HFF-Myc (cell line): ENCODE data around the gene PPM1L.

Source experiments
- DNase-seq: peaks from one replicate; pipeline ENCODE4 v3.0.0-alpha.2; 2011; ENCODE audit warnings: low read depth; ENCODE audit errors: extremely low read depth
- H3K4me3 ChIP-seq: replicated peaks from 2 replicates; pipeline ENCODE4 v1.5.1; 2011; ENCODE audit warnings: low read depth, mild to moderate bottlenecking, control low read depth, low read length
- TF ChIP-seq, protein P1 (sequence below): IDR thresholded peaks from 2 replicates; pipeline ENCODE4 v1.5.1; 2012; ENCODE audit warnings: mild to moderate bottlenecking, low read depth, low read length, control low read depth; ENCODE audit errors: missing control alignments

Gene PPM1L

GRCh38 chr3:161066930-161067329, 310.9 kb downstream of the PPM1L start:
- no peak for DNase-seq
- TF ChIP-seq, protein P1, sequence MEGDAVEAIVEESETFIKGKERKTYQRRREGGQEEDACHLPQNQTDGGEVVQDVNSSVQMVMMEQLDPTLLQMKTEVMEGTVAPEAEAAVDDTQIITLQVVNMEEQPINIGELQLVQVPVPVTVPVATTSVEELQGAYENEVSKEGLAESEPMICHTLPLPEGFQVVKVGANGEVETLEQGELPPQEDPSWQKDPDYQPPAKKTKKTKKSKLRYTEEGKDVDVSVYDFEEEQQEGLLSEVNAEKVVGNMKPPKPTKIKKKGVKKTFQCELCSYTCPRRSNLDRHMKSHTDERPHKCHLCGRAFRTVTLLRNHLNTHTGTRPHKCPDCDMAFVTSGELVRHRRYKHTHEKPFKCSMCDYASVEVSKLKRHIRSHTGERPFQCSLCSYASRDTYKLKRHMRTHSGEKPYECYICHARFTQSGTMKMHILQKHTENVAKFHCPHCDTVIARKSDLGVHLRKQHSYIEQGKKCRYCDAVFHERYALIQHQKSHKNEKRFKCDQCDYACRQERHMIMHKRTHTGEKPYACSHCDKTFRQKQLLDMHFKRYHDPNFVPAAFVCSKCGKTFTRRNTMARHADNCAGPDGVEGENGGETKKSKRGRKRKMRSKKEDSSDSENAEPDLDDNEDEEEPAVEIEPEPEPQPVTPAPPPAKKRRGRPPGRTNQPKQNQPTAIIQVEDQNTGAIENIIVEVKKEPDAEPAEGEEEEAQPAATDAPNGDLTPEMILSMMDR: no peak
- H3K4me3 ChIP-seq: no peak overlapping the region

- TF ChIP-seq, protein P1: no peak
- DNase-seq: no peak
- no peak overlapping the region for H3K4me3 ChIP-seq
These were observed 311.3 kb downstream of the PPM1L start for GRCh38 chr3:161067335-161067734.

GRCh38 chr3:161069511-161070251, 313.6 kb downstream of the PPM1L start:
- no peak overlapping the region for H3K4me3 ChIP-seq
- TF ChIP-seq, protein P1: no peak
- DNase-seq: no peak

DNA sequence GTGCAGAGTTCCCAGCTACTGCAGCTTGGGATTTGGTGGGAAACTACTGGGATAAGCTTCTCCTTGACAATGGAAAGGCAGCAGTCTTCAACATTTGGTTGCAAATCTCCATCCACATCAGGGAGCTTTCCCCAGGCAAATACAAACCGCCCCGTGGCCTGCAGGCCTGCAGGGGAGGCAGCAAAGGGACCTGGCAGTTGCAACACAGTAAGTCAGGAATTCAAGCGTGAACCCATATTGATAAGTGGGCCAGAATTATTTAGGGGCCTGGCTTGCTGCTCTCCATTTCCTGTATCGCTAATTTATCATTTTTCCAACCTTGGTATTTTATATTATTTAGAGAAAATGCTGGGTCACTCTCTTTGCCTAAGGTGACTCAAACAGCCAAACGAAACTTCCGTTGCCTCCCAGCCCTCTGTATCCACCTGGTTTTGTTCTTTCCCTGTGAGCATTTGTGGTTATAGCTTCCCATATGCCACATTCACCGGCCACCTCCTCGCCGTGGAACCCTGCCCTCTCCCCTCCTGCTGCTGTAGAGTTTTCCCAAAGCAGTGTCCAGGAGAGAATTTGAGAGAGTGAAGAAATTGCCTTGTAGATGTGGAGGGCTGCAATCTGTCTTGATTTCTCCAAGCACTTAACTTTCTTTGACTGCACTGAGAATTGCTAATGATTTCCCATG, 314.4 kb downstream of the PPM1L start:
- no peak overlapping the region for H3K4me3 ChIP-seq
- DNase-seq: no peak
- TF ChIP-seq, protein P1: no peak

GRCh38 chr3:161070980-161071663, 315.1 kb downstream of the PPM1L start:
- TF ChIP-seq, protein P1: no peak
- DNase-seq: no peak
- H3K4me3 ChIP-seq: no peak overlapping the region

DNA sequence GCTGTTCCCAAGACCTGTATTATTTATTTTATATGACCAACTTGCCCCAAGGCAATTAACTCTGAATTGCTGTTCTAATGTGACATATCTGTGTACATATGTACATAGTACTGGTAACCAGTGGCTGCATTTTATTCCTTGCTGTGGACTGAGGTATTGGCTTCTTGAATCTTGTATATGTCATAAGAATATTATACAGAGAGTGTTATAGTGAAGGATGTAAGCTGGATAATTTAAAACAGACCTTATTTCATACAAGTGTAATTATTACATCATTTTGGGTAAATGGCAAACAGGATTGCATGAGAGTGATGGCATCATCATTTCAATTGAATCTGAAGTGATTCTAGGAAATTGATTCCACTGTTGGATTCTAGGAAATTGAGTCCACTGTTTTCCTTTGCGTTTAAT, 316.2 kb downstream of the PPM1L start:
- TF ChIP-seq, protein P1: no peak
- no peak for DNase-seq
- H3K4me3 ChIP-seq: no peak overlapping the region
